Erythroblast (primary cell): Measurements from ENCODE around the gene AHCYL2.
"Not testable (repeated sequence)": the region's sequence is repeated elsewhere in the genome, so short reads cannot be mapped to it uniquely, and the experiment has no call there.

Experiments used
- GATA1 ChIP-seq: IDR thresholded peaks from 2 replicates; pipeline ENCODE4 v1.6.1; 2011; ENCODE audit warnings: low read depth, mild to moderate bottlenecking, control low read depth, low read length, moderate library complexity
- POLR2A ChIP-seq: IDR thresholded peaks from 2 replicates; pipeline ENCODE4 v1.6.1; 2011; ENCODE audit warnings: mild to moderate bottlenecking, low read length

DNA sequence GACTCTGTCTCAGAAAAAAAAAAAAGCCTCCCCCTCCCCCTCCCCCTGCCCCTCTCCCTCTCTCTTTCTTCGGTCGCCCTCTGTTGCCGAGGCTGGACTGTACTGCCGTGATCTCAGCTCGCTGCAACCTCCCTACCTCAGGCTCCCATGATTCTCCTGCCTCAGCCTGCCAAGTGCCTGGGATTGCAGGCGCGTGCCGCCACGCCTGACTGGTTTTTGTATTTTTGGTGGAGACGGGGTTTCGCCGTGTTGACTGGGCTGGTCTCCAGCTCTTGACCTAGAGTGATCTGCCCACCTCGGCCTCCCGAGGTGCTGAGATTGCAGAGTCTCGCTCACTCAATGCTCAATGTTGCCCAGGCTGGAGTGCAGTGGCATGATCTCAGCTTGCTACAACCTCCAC, 9.1 kb upstream of the AHCYL2 start:
- not testable (repeated sequence) for TF ChIP-seq POLR2A, GATA1
